ENCODE data around the gene NMRAL1. TPM values are rescaled to one million over a fixed set of nuclear protein-coding genes. Genes with fewer than 3 reads are reported as not detected.

The NMRAL1 gene
- total and polyA plus RNA-seq, 2 experiments from 2014 or later: 50.7 to 61.7 TPM

GRCh38 chr16:4471869-4472268, 2.6 kb downstream of the NMRAL1 start:
- H3K4me1 Mint-ChIP-seq: peaks cover 8% of the 10 kb centered on the region
- H3K9me2 ChIP-seq (ENCODE audit: insufficient read depth): no peaks in the 10 kb centered on the region
- TF ChIP-seq ETS1 (IDR thresholded peaks at IDR 0.05) (no peak), NANOG (IDR thresholded peaks at IDR 0.05; ENCODE audit: borderline replicate concordance) (no peak), ZNF331 (CRISPR knock-in tag; IDR thresholded peaks at IDR 0.05; ENCODE audit: low read depth) (no peak), REST (IDR thresholded peaks at IDR 0.05; ENCODE audit: unreplicated experiment) (no peak), ZNF462 (CRISPR knock-in tag; IDR thresholded peaks at IDR 0.05) (no peak), EZH2phosphoT487 (IDR thresholded peaks at IDR 0.05; ENCODE audit: unreplicated experiment) (no peak), CREB1 (CRISPR knock-in tag; IDR thresholded peaks at IDR 0.05; ENCODE audit: low read depth) (no peak), POLR2AphosphoS5 (IDR thresholded peaks at IDR 0.05; ENCODE audit: low read depth) (no peak), CTCF (conservative IDR thresholded peaks at IDR 0.05; ENCODE audit: low read depth in 2 of 2) (no peak), STAT1 (IDR thresholded peaks at IDR 0.05; ENCODE audit: unreplicated experiment) (no peak), JUNB (IDR thresholded peaks at IDR 0.05; ENCODE audit: unreplicated experiment) (no peak), EZH2 (IDR thresholded peaks at IDR 0.05; ENCODE audit: low read depth, unreplicated experiment) (no peak), ZNF114 (CRISPR knock-in tag; IDR thresholded peaks at IDR 0.05) (no peak)
- peaks cover 13% of the 10 kb centered on the region for H3K27me3 ChIP-seq (ENCODE audit: insufficient read depth)
- peaks cover 15% of the 10 kb centered on the region for H3F3A ChIP-seq (replicated peaks; ENCODE audit: low read depth)
- no peak overlapping the region for H3K4me3 Mint-ChIP-seq
- peaks cover 20% of the 10 kb centered on the region for H3K27me3 Mint-ChIP-seq (ENCODE audit: insufficient read depth, low read depth, poor library complexity)
- no peak overlapping the region for H3K4me2 ChIP-seq
- no peak overlapping the region for H2AFZ ChIP-seq
- peaks cover 18% of the 10 kb centered on the region for H3K79me2 ChIP-seq (replicated peaks; ENCODE audit: insufficient read depth)
- peaks cover 18% of the 10 kb centered on the region for H3K9me3 Mint-ChIP-seq
- H4K20me1 ChIP-seq (replicated peaks; ENCODE audit: insufficient read depth): no peaks in the 10 kb centered on the region
- ATAC-seq: no peak
- no peak overlapping the region for H3K27ac Mint-ChIP-seq
- DNase-seq (ENCODE audit: low spot score): no peak
- peaks cover 6% of the 10 kb centered on the region for H3K4me1 ChIP-seq (ENCODE audit: insufficient read depth)
- no peak overlapping the region for H3K4me3 ChIP-seq
- no peak overlapping the region for H3K27ac ChIP-seq (ENCODE audit: low read depth)
- peaks cover 16% of the 10 kb centered on the region; the same call in 1 of the 2 replicates for H3K36me3 ChIP-seq (ENCODE audit: insufficient read depth)
- peaks cover 43% of the 10 kb centered on the region for H3K36me3 Mint-ChIP-seq (ENCODE audit: low read depth)

Measured in GM23338 (cell line).